ENCODE measurements around the gene SLC49A3.

SLC49A3 gene

DNA sequence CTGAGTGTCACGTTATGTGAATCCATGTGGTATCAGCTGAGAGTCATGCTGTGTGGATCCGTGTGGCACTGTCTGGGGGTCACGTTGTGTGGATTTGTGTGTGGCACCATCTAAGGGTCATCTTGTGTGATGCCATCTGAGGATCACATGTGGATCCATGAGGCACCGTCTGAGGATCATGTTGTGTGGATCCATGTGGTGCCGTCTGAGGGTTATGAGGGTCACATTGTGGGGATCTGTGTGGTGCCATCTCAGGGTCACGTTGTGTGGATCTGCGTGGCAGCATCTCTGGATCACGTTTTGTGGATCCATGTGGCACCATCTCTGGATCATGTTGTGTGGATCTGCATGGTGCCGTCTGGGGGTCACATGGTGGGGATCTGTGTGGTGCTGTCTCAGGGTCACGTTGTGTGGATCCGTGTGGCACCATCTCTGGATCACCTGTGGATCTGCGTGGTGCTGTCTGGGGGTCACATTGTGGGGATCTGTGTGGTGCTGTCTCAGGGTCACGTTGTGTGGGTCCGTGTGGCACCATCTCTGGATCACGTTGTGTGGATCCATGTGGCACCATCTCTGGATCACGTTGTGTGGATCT is 56.7 kb downstream of the SLC49A3 start:
- no peak for DNase-seq (ENCODE audit: low spot score)
- no peak for TF ChIP-seq CTCF (IDR thresholded peaks at IDR 0.05; ENCODE audit: extremely low read depth, missing control alignments)
